Measurements from ENCODE around the gene PRDM11.

The PRDM11 gene

DNA sequence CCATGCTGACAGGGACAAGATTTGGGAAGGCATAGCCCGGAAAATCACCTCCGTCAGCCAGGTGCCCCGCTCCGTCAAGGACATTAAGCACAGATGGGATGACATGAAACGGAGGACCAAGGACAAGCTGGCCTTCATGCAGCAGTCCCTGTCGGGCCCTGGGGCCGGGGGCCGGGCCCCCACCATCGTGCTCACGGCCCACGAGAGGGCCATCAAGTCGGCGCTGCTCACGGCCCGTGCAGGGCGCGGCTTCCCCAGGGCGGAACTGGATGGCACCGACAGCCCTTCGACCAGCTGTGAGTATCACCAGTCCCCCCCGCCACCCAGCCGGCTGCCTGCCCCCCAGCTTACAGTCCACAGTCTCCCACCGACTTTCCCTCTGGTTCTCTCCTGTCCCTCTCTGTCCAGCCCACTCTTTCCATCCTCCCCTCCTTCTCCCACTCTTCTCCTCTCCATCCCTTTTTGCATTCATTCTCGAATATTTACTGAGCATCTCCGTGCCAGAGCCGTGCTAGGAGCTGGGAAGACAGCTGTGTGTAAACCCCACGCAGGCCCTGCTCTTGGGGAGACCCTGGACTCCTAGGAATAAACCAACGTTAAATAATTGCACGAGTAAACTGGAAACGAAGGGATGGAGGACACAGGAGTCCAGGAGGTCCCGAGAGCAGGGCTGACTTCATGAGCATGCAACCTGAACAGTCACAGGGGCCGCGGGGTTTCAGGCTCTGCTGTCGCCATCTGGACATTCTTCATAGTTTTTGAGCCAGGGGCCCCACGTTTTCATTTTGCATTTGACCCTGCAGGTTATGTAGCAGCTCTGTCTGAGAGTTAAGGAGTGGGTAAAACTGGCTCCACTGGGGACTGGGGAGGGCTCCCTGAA, 62.8 kb downstream of the PRDM11 start:
- Histone ChIP-seq H3K27ac (ENCODE audit: poor library complexity, severe bottlenecking) (no peak overlapping the region), H3K27me3 (ENCODE audit: insufficient read depth, poor library complexity, severe bottlenecking) (no peaks in the 10 kb centered on the region), H3K36me3 (ENCODE audit: low read depth) (no peaks in the 10 kb centered on the region), H3K4me1 (ENCODE audit: insufficient read depth, poor library complexity, severe bottlenecking) (no peaks in the 10 kb centered on the region), H3K4me3 (ENCODE audit: severe bottlenecking) (no peak overlapping the region), H3K9me3 (ENCODE audit: severe bottlenecking) (no peaks in the 10 kb centered on the region)
- ATAC-seq (ENCODE audit: low read depth) (no peak), DNase-seq (ENCODE audit: low spot score) (no peak)
- TF ChIP-seq, protein P1, sequence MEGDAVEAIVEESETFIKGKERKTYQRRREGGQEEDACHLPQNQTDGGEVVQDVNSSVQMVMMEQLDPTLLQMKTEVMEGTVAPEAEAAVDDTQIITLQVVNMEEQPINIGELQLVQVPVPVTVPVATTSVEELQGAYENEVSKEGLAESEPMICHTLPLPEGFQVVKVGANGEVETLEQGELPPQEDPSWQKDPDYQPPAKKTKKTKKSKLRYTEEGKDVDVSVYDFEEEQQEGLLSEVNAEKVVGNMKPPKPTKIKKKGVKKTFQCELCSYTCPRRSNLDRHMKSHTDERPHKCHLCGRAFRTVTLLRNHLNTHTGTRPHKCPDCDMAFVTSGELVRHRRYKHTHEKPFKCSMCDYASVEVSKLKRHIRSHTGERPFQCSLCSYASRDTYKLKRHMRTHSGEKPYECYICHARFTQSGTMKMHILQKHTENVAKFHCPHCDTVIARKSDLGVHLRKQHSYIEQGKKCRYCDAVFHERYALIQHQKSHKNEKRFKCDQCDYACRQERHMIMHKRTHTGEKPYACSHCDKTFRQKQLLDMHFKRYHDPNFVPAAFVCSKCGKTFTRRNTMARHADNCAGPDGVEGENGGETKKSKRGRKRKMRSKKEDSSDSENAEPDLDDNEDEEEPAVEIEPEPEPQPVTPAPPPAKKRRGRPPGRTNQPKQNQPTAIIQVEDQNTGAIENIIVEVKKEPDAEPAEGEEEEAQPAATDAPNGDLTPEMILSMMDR (IDR thresholded peaks at IDR 0.05; ENCODE audit: poor library complexity, severe bottlenecking) = no peak

DNA sequence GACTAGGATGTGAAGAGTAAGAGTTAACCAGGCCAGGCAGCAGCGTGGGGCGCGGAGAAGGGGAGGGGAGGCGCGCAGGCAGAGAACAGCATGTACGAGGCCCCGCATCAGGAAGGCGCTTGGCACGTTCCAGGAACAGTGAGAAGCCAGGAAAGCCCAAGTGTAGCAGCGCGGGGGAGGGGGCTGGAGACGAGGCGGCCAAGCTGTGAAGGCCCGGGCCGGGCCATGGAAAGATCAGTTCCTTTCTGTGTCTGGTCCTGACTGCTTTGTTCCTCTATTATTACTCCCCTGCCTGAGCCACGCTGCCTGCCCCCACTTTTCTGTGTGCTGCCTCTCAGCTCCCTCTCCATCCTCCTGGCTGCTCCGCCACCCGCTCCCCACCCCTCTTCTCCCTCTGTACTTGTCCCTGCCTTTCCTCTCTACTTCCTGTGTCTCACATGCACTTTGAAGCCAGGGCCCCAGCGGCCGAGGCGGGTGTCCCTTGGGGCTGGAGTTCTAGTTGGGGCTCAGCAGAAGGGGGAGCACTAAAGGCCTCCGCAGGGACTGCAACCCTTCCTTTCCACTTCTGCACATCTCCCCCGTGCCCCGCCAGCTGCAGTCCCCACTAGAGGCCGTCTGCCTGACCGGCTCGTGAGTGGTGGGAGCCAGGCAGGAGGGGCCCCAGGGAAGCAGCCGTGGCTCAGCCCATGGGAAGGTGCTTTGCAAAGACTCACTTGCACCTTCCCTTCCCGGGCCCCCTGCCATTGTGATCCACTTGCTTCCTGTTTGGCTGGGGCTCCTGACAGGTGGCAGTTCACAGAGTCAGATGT, 63.7 kb downstream of the PRDM11 start:
- ATAC-seq (ENCODE audit: low read depth) (no peak), DNase-seq (ENCODE audit: low spot score) (no peak)
- Histone ChIP-seq H3K4me3 (ENCODE audit: severe bottlenecking) (no peak overlapping the region), H3K27me3 (ENCODE audit: insufficient read depth, poor library complexity, severe bottlenecking) (no peaks in the 10 kb centered on the region), H3K9me3 (ENCODE audit: severe bottlenecking) (no peaks in the 10 kb centered on the region), H3K36me3 (ENCODE audit: low read depth) (no peaks in the 10 kb centered on the region), H3K27ac (ENCODE audit: poor library complexity, severe bottlenecking) (no peak overlapping the region), H3K4me1 (ENCODE audit: insufficient read depth, poor library complexity, severe bottlenecking) (no peaks in the 10 kb centered on the region)
- TF ChIP-seq, protein P1 (IDR thresholded peaks at IDR 0.05; ENCODE audit: poor library complexity, severe bottlenecking) = no peak

- H3K27me3 ChIP-seq (ENCODE audit: insufficient read depth, poor library complexity, severe bottlenecking) = no peaks in the 10 kb centered on the region
- ATAC-seq (ENCODE audit: low read depth) (no peak), DNase-seq (ENCODE audit: low spot score) (no peak)
- H3K4me3 ChIP-seq (ENCODE audit: severe bottlenecking) = no peak overlapping the region
- no peaks in the 10 kb centered on the region for H3K36me3 ChIP-seq (ENCODE audit: low read depth)
- H3K9me3 ChIP-seq (ENCODE audit: severe bottlenecking) = no peaks in the 10 kb centered on the region
- no peak overlapping the region for H3K27ac ChIP-seq (ENCODE audit: poor library complexity, severe bottlenecking)
- TF ChIP-seq, protein P1 (IDR thresholded peaks at IDR 0.05; ENCODE audit: poor library complexity, severe bottlenecking) = no peak
- no peaks in the 10 kb centered on the region for H3K4me1 ChIP-seq (ENCODE audit: insufficient read depth, poor library complexity, severe bottlenecking)
These were observed 64.4 kb downstream of the PRDM11 start for GRCh38 chr11:45210846-45211245.

- Histone ChIP-seq H3K27ac (ENCODE audit: poor library complexity, severe bottlenecking) (no peak overlapping the region), H3K36me3 (ENCODE audit: low read depth) (no peaks in the 10 kb centered on the region), H3K9me3 (ENCODE audit: severe bottlenecking) (no peaks in the 10 kb centered on the region), H3K4me3 (ENCODE audit: severe bottlenecking) (no peak overlapping the region), H3K27me3 (ENCODE audit: insufficient read depth, poor library complexity, severe bottlenecking) (no peaks in the 10 kb centered on the region), H3K4me1 (ENCODE audit: insufficient read depth, poor library complexity, severe bottlenecking) (no peaks in the 10 kb centered on the region)
- TF ChIP-seq, protein P1 (IDR thresholded peaks at IDR 0.05; ENCODE audit: poor library complexity, severe bottlenecking) = peak; percentile 15
- DNase-seq (ENCODE audit: low spot score) = no peak
- ATAC-seq (ENCODE audit: low read depth) = no peak
These were observed 65.3 kb downstream of the PRDM11 start for GRCh38 chr11:45211732-45212131.

All from RWPE2 (cell line).